HG03342 (cell line): ENCODE measurements around the gene TCF19.

ENCODE experiments used
- ATAC-seq: cut with Tn5 transposase; IDR thresholded peaks from one replicate; pipeline ENCODE4 v1.9.1; 2021; ENCODE audit warnings: mild to moderate bottlenecking, moderate library complexity; ENCODE audit not compliant: unreplicated experiment

TCF19 gene

GRCh38 chr6:31202259-31203166 is 44.1 kb downstream of the TCF19 start:
- no peak for ATAC-seq

- ATAC-seq, result peak; percentile 61
These were observed 45.1 kb downstream of the TCF19 start for GRCh38 chr6:31203345-31203979.

GRCh38 chr6:31204751-31205145 is 46.4 kb downstream of the TCF19 start:
- ATAC-seq, result no peak

- no peak for ATAC-seq
These were observed 47.2 kb downstream of the TCF19 start for GRCh38 chr6:31205638-31206037.

GRCh38 chr6:31208506-31208905 is 50.1 kb downstream of the TCF19 start:
- ATAC-seq, result no peak

DNA sequence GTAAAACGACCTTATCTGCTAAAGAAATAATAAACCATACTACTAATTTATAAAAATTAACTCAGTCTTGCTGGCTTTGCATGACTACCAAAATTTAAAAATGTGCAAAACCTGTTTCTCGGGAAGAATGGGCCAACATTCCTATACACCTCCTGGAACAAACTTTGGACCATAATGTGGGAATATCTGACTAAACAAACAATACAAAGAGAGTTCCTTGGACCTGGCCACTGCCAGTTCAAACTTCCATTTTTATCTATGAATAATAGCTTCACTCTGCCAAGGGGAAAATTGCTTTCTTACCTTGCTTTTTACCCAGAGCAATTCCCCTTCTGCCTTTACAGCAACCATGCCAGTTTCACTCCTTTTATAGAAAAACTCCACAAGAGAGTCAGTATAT is 50.7 kb downstream of the TCF19 start:
- ATAC-seq, result no peak

GRCh38 chr6:31210123-31210522 is 51.7 kb downstream of the TCF19 start:
- no peak for ATAC-seq

- no peak for ATAC-seq
These were observed 52.5 kb downstream of the TCF19 start for GRCh38 chr6:31210741-31211532.
